ENCODE measurements around the gene C7.

C7 gene

GRCh38 chr5:40986666-40987065 lies 77.4 kb downstream of the C7 start:
- no peak overlapping the region for H3K4me3 ChIP-seq (ENCODE audit: low read depth, low read length)
- no peak overlapping the region for H3K9ac ChIP-seq (ENCODE audit: low read length)
- no peak overlapping the region for H4K91ac ChIP-seq (ENCODE audit: low read depth, low read length)
- H2AFZ ChIP-seq (ENCODE audit: insufficient read depth, low read length, poor library complexity): no peak overlapping the region
- H3K27ac ChIP-seq (ENCODE audit: low read depth, low read length): no peak overlapping the region
- no peak overlapping the region for H2BK120ac ChIP-seq (ENCODE audit: insufficient read depth, low read length, poor library complexity)
- no peak overlapping the region for H2BK12ac ChIP-seq (ENCODE audit: low read length)
- H3K4ac ChIP-seq (ENCODE audit: low read depth, low read length): no peak overlapping the region
- no peak overlapping the region for H3K4me2 ChIP-seq (ENCODE audit: low read length)
- no CpG with 5 or more reads among the region's 3 CpGs for WGBS (ENCODE audit: extremely low coverage, insufficient coverage, insufficient read length)
- H3K79me1 ChIP-seq (ENCODE audit: low read length): no peaks in the 10 kb centered on the region
- no peak overlapping the region for H3K23ac ChIP-seq (ENCODE audit: low read length)
- H3K79me2 ChIP-seq (ENCODE audit: control insufficient read depth, insufficient read depth, low read length, poor library complexity): no peaks in the 10 kb centered on the region
- H3K9me3 ChIP-seq (ENCODE audit: insufficient read depth, low read depth, low read length): no peaks in the 10 kb centered on the region
- H3K18ac ChIP-seq (ENCODE audit: low read length): no peak overlapping the region
- H2BK5ac ChIP-seq (ENCODE audit: low read depth, low read length, poor library complexity): no peak overlapping the region
- DNase-seq: no peak
- no peaks in the 10 kb centered on the region for H3K27me3 ChIP-seq (ENCODE audit: insufficient read depth, low read length)
- H2AK5ac ChIP-seq (ENCODE audit: low read length): no peak overlapping the region
- H4K8ac ChIP-seq (ENCODE audit: low read depth, low read length): no peak overlapping the region
- H3K14ac ChIP-seq (ENCODE audit: low read length): no peak overlapping the region
- H3K4me1 ChIP-seq (ENCODE audit: control insufficient read depth in 1 of 2, insufficient read depth in 2 of 2, low read length in 2 of 2): peaks cover 0 to 3% of the 10 kb centered on the region in 2 experiments
- H4K12ac ChIP-seq (ENCODE audit: low read depth, low read length): no peak overlapping the region
- H3K36me3 ChIP-seq (ENCODE audit: control insufficient read depth in 1 of 2, insufficient read depth in 2 of 2, low read length in 2 of 2): no peaks in the 10 kb centered on the region

DNA sequence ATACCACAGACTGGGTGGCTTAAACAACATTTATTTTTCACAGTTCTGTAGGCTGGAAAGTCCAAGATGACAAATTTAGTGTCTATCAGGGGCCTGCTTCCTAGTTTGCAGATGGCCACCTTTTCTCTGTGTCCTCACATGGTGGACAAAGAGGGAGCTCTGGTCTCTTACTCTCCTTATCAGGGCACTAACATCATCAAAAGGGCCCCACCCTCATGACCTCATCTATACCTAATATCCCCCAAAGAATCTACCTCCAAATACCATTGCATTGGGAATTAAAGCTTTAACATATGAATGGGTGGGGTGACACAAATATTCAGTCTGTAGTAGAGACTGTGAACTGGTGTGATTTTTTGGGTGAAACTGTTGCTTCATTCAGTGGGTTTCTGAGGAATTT lies 78.1 kb downstream of the C7 start:
- no peak for DNase-seq
- Histone ChIP-seq H2BK12ac (ENCODE audit: low read length) (no peak overlapping the region), H3K27ac (ENCODE audit: low read depth, low read length) (no peak overlapping the region)

GRCh38 chr5:40988746-40989510 lies 79.6 kb downstream of the C7 start:
- no peak overlapping the region for H2BK5ac ChIP-seq (ENCODE audit: low read depth, low read length, poor library complexity)
- no peak overlapping the region for H3K27ac ChIP-seq (ENCODE audit: low read depth, low read length)
- WGBS (ENCODE audit: extremely low coverage, insufficient coverage, insufficient read length): no CpG with 5 or more reads among the region's 8 CpGs

More for the DNA sequence above, 78.1 kb downstream of the C7 start:
- H2AK5ac ChIP-seq (ENCODE audit: low read length): no peak overlapping the region
- H3K4me3 ChIP-seq (ENCODE audit: low read depth, low read length): no peak overlapping the region
- H3K9ac ChIP-seq (ENCODE audit: low read length): no peak overlapping the region
- H3K23ac ChIP-seq (ENCODE audit: low read length): no peak overlapping the region
- H3K79me2 ChIP-seq (ENCODE audit: control insufficient read depth, insufficient read depth, low read length, poor library complexity): no peaks in the 10 kb centered on the region
- no peak overlapping the region for H4K91ac ChIP-seq (ENCODE audit: low read depth, low read length)
- H2AFZ ChIP-seq (ENCODE audit: insufficient read depth, low read length, poor library complexity): no peak overlapping the region
- H4K8ac ChIP-seq (ENCODE audit: low read depth, low read length): no peak overlapping the region
- H3K9me3 ChIP-seq (ENCODE audit: insufficient read depth, low read depth, low read length): no peaks in the 10 kb centered on the region
- no peak overlapping the region for H3K4ac ChIP-seq (ENCODE audit: low read depth, low read length)
- H2BK120ac ChIP-seq (ENCODE audit: insufficient read depth, low read length, poor library complexity): no peak overlapping the region
- H3K79me1 ChIP-seq (ENCODE audit: low read length): no peaks in the 10 kb centered on the region
- H2BK5ac ChIP-seq (ENCODE audit: low read depth, low read length, poor library complexity): no peak overlapping the region
- H3K4me2 ChIP-seq (ENCODE audit: low read length): no peak overlapping the region
- H3K18ac ChIP-seq (ENCODE audit: low read length): no peak overlapping the region
- H4K12ac ChIP-seq (ENCODE audit: low read depth, low read length): no peak overlapping the region
- no peaks in the 10 kb centered on the region for H3K27me3 ChIP-seq (ENCODE audit: insufficient read depth, low read length)
- H3K14ac ChIP-seq (ENCODE audit: low read length): no peak overlapping the region
- H3K36me3 ChIP-seq (ENCODE audit: control insufficient read depth in 1 of 2, insufficient read depth in 2 of 2, low read length in 2 of 2): no peaks in the 10 kb centered on the region
- H3K4me1 ChIP-seq (ENCODE audit: control insufficient read depth in 1 of 2, insufficient read depth in 2 of 2, low read length in 2 of 2): peaks cover 0 to 6% of the 10 kb centered on the region in 2 experiments

DNA sequence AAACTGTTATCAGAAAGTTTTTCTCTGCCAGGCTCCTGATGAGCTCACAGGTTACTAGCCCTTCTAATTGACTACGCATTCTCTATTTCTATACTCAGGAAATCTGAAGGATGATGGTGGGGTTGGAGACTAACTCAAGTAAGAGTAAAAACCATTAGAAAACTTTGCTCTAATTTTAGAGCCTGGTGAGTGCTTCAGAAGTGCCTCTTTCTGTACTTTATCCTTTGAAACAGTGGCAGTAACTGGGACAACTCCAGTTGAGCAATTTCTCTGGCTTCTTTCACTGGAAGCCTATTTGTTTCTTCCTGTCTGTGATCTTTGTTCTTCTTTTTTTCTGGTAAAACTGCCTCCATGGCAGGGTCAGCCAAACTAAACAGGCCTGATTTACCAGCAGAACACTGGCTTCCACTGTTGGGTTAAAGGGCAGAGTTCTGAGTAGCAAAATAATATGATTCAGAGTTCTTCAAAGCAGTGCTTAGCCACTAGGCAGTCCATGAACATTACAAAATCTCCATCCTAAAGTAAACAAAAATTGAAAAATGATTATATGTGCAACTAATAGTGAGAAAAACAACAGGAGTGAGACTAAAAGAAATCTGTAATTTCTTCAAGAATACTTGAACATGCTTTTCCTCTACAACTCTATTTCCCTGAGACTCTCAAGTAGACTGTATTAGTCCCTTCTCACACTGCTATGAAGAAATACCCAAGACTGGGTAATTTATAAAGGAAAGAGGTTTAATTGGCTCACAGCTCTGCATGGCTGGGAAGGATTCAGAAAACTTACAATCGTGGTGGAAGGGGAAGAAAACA lies 82.1 kb downstream of the C7 start:
- Histone ChIP-seq H3K27ac (ENCODE audit: low read depth, low read length) (peak overlapping the region; percentile 51), H2BK5ac (ENCODE audit: low read depth, low read length, poor library complexity) (no peak overlapping the region), H3K9me3 (ENCODE audit: insufficient read depth, low read depth, low read length) (no peaks in the 10 kb centered on the region), H4K12ac (ENCODE audit: low read depth, low read length) (no peak overlapping the region), H2BK120ac (ENCODE audit: insufficient read depth, low read length, poor library complexity) (no peak overlapping the region), H3K18ac (ENCODE audit: low read length) (no peak overlapping the region), H4K91ac (ENCODE audit: low read depth, low read length) (no peak overlapping the region), H3K4ac (ENCODE audit: low read depth, low read length) (no peak overlapping the region), H2BK12ac (ENCODE audit: low read length) (no peak overlapping the region), H2AFZ (ENCODE audit: insufficient read depth, low read length, poor library complexity) (no peak overlapping the region), H3K79me2 (ENCODE audit: control insufficient read depth, insufficient read depth, low read length, poor library complexity) (no peaks in the 10 kb centered on the region), H3K23ac (ENCODE audit: low read length) (no peak overlapping the region), H3K4me3 (ENCODE audit: low read depth, low read length) (no peak overlapping the region), H2AK5ac (ENCODE audit: low read length) (no peak overlapping the region), H3K4me1 (ENCODE audit: control insufficient read depth in 1 of 2, insufficient read depth in 2 of 2, low read length in 2 of 2) (peaks cover 0 to 6% of the 10 kb centered on the region in 2 experiments), H3K79me1 (ENCODE audit: low read length) (no peaks in the 10 kb centered on the region), H3K14ac (ENCODE audit: low read length) (no peak overlapping the region), H4K8ac (ENCODE audit: low read depth, low read length) (no peak overlapping the region), H3K9ac (ENCODE audit: low read length) (no peak overlapping the region), H3K36me3 (ENCODE audit: control insufficient read depth in 1 of 2, insufficient read depth in 2 of 2, low read length in 2 of 2) (no peaks in the 10 kb centered on the region), H3K4me2 (ENCODE audit: low read length) (no peak overlapping the region), H3K27me3 (ENCODE audit: insufficient read depth, low read length) (no peaks in the 10 kb centered on the region)
- WGBS (ENCODE audit: extremely low coverage, insufficient coverage, insufficient read length): no CpG with 5 or more reads among the region's 2 CpGs
- peak; percentile 10 to 41 for DNase-seq

More at GRCh38 chr5:40988746-40989510, 79.6 kb downstream of the C7 start:
- Histone ChIP-seq H3K79me2 (ENCODE audit: control insufficient read depth, insufficient read depth, low read length, poor library complexity) (no peaks in the 10 kb centered on the region), H4K8ac (ENCODE audit: low read depth, low read length) (no peak overlapping the region), H3K79me1 (ENCODE audit: low read length) (no peaks in the 10 kb centered on the region), H3K36me3 (ENCODE audit: control insufficient read depth in 1 of 2, insufficient read depth in 2 of 2, low read length in 2 of 2) (no peaks in the 10 kb centered on the region), H2AFZ (ENCODE audit: insufficient read depth, low read length, poor library complexity) (no peak overlapping the region), H3K23ac (ENCODE audit: low read length) (no peak overlapping the region), H2BK12ac (ENCODE audit: low read length) (no peak overlapping the region), H2BK120ac (ENCODE audit: insufficient read depth, low read length, poor library complexity) (no peak overlapping the region), H3K14ac (ENCODE audit: low read length) (no peak overlapping the region), H2AK5ac (ENCODE audit: low read length) (no peak overlapping the region), H3K4me1 (ENCODE audit: control insufficient read depth in 1 of 2, insufficient read depth in 2 of 2, low read length in 2 of 2) (peaks cover 0 to 6% of the 10 kb centered on the region in 2 experiments), H3K27me3 (ENCODE audit: insufficient read depth, low read length) (no peaks in the 10 kb centered on the region), H3K4ac (ENCODE audit: low read depth, low read length) (no peak overlapping the region), H3K9me3 (ENCODE audit: insufficient read depth, low read depth, low read length) (no peaks in the 10 kb centered on the region), H3K4me2 (ENCODE audit: low read length) (no peak overlapping the region), H4K12ac (ENCODE audit: low read depth, low read length) (no peak overlapping the region), H3K9ac (ENCODE audit: low read length) (no peak overlapping the region), H3K4me3 (ENCODE audit: low read depth, low read length) (no peak overlapping the region), H4K91ac (ENCODE audit: low read depth, low read length) (peak overlapping the region; percentile 22), H3K18ac (ENCODE audit: low read length) (no peak overlapping the region)
- DNase-seq: peak; percentile 27 to 58

All from trophoblast cell (in vitro differentiated cells and primary cell).